OCI-LY3 (cell line): ENCODE results near the gene NCCRP1.

Experiments
- CTCF ChIP-seq: fragments of 200-600, 300-600 bp; sonication (generic); IDR thresholded peaks from 2 replicates; pipeline ENCODE4 v1.5.1; 2014; ENCODE audit warnings: antibody characterized with exemption, low read length, low read depth
- EZH2phosphoT487 ChIP-seq: fragments of 200-600 bp; shearing (Covaris generic); IDR thresholded peaks from 2 replicates; pipeline ENCODE4 v1.6.1; 2018; ENCODE audit warnings: antibody characterized with exemption, mixed run types, low read depth

GRCh38 chr19:39168258-39169142 lies 28.3 kb upstream of the NCCRP1 start:
- TF ChIP-seq CTCF (no peak), EZH2phosphoT487 (no peak)
